ENCODE measurements around the gene LCE2A.
A peak's percentile ranks its signal among the peaks of the same experiment; 100 is the strongest.
"Not testable (repeated sequence)": the region's sequence is repeated elsewhere in the genome, so short reads cannot be mapped to it uniquely, and the experiment has no call there.

Gene LCE2A

DNA sequence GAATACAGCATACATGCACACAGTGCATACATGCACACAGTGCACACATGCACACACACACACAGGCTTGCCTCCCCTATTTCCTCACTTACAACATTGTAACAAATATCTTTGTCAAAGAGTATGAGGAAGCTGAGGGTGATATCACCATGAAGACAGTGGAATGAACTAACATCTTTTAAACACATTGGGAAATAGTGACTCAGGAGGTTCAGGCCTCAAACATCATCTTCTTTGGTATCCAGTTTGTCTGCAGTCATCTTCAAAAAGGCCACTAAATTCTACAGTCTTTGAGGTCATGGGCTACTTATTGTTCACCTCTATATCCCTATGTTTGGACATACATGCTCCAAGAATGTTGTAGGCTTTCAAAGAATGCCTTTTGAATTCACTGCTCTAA lies 14.3 kb upstream of the LCE2A start:
- Histone ChIP-seq H3K27ac (ENCODE audit: low read depth, low read length) (no peak overlapping the region), H3K27me3 (ENCODE audit: insufficient read depth, low read length) (no peaks in the 10 kb centered on the region), H3K79me1 (ENCODE audit: low read length) (no peaks in the 10 kb centered on the region), H3K18ac (ENCODE audit: low read length) (no peak overlapping the region), H3K9ac (ENCODE audit: low read length) (no peak overlapping the region), H4K8ac (ENCODE audit: low read depth, low read length) (no peak overlapping the region), H3K4ac (ENCODE audit: low read depth, low read length) (no peak overlapping the region), H3K23ac (ENCODE audit: low read length) (no peak overlapping the region), H2BK120ac (ENCODE audit: insufficient read depth, low read length, poor library complexity) (no peak overlapping the region), H3K4me3 (ENCODE audit: low read depth, low read length) (no peak overlapping the region), H4K91ac (ENCODE audit: low read depth, low read length) (no peak overlapping the region), H3K36me3 (ENCODE audit: control insufficient read depth in 1 of 2, insufficient read depth in 2 of 2, low read length in 2 of 2) (no peaks in the 10 kb centered on the region), H3K4me1 (ENCODE audit: control insufficient read depth in 1 of 2, insufficient read depth in 2 of 2, low read length in 2 of 2) (no peaks in the 10 kb centered on the region), H2BK5ac (ENCODE audit: low read depth, low read length, poor library complexity) (no peak overlapping the region), H4K12ac (ENCODE audit: low read depth, low read length) (no peak overlapping the region), H3K79me2 (ENCODE audit: control insufficient read depth, insufficient read depth, low read length, poor library complexity) (no peaks in the 10 kb centered on the region), H2AFZ (ENCODE audit: insufficient read depth, low read length, poor library complexity) (no peak overlapping the region), H3K4me2 (ENCODE audit: low read length) (no peak overlapping the region), H3K9me3 (ENCODE audit: insufficient read depth, low read depth, low read length) (peaks cover 8% of the 10 kb centered on the region), H2BK12ac (ENCODE audit: low read length) (no peak overlapping the region), H2AK5ac (ENCODE audit: low read length) (no peak overlapping the region), H3K14ac (ENCODE audit: low read length) (no peak overlapping the region)
- DNase-seq = peak in 1 of 2 donors; percentile 66

DNA sequence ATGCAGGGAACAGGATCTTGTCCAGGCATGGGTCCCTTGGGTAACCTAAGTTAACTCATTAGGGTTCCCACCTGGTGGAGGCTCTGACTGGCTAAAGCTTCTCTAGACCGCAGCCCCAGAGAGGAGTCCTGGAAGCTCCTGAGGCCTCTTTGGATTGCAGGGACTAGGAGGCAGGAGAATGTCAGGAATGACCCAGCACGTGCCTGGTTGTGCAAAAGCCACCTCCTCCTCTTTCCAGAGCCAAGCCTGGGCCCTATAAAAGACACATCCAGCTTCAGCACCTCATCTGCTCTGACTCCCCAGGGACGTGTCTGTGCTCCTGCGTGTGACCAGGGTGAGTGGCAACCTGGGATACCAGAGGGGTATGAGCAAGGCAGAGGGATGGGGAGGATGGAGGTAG lies 12.3 kb upstream of the LCE2A start, which contains the start of gene LCE2B:
LCE2B (plus strand) TSS at position 301 of the 400 bp plus-strand sequence. CDS start 721 bp downstream, outside the sequence.
- H2AFZ ChIP-seq (ENCODE audit: insufficient read depth, low read length, poor library complexity); H4K91ac ChIP-seq (ENCODE audit: low read depth, low read length); H3K14ac ChIP-seq (ENCODE audit: low read length); H3K18ac ChIP-seq (ENCODE audit: low read length); H2BK5ac ChIP-seq (ENCODE audit: low read depth, low read length, poor library complexity); H3K36me3 ChIP-seq (ENCODE audit: control insufficient read depth in 1 of 2, insufficient read depth in 2 of 2, low read length in 2 of 2); H3K79me2 ChIP-seq (ENCODE audit: control insufficient read depth, insufficient read depth, low read length, poor library complexity); H3K9me3 ChIP-seq (ENCODE audit: insufficient read depth, low read depth, low read length); H3K4me2 ChIP-seq (ENCODE audit: low read length); H3K23ac ChIP-seq (ENCODE audit: low read length); H4K12ac ChIP-seq (ENCODE audit: low read depth, low read length); H3K27me3 ChIP-seq (ENCODE audit: insufficient read depth, low read length); H3K4me1 ChIP-seq (ENCODE audit: control insufficient read depth in 1 of 2, insufficient read depth in 2 of 2, low read length in 2 of 2); H2AK5ac ChIP-seq (ENCODE audit: low read length); H3K27ac ChIP-seq (ENCODE audit: low read depth, low read length); H2BK120ac ChIP-seq (ENCODE audit: insufficient read depth, low read length, poor library complexity); H3K4ac ChIP-seq (ENCODE audit: low read depth, low read length); H2BK12ac ChIP-seq (ENCODE audit: low read length); H4K8ac ChIP-seq (ENCODE audit: low read depth, low read length); H3K79me1 ChIP-seq (ENCODE audit: low read length); H3K4me3 ChIP-seq (ENCODE audit: low read depth, low read length); H3K9ac ChIP-seq (ENCODE audit: low read length): not testable (repeated sequence)
- WGBS (ENCODE audit: extremely low coverage, insufficient coverage, insufficient read length) = no CpG with 5 or more reads among the region's 4 CpGs
- DNase-seq = peak in 1 of 2 donors; percentile 30

DNA sequence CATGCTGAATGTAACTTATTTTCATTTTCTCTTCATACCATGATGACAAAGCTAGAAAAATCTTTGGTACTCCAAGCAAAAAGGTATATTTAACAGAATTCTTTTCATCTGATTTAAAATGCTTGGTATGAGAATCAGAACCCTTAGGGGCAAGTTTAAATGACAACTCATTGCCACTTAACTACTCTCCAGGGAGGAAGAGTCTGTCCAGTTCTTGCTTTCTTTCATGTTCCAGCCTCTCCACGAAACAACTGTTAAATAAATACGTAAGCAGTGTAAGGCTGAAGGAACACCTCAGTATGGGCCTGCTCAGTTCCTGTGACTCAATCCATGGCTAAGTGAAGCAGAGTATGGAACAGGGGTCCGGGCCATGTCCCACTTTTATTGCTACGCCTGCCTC lies 1.6 kb downstream of the LCE2A start:
- Histone ChIP-seq H3K79me2 (ENCODE audit: control insufficient read depth, insufficient read depth, low read length, poor library complexity) (no peaks in the 10 kb centered on the region), H3K79me1 (ENCODE audit: low read length) (no peaks in the 10 kb centered on the region)

DNA sequence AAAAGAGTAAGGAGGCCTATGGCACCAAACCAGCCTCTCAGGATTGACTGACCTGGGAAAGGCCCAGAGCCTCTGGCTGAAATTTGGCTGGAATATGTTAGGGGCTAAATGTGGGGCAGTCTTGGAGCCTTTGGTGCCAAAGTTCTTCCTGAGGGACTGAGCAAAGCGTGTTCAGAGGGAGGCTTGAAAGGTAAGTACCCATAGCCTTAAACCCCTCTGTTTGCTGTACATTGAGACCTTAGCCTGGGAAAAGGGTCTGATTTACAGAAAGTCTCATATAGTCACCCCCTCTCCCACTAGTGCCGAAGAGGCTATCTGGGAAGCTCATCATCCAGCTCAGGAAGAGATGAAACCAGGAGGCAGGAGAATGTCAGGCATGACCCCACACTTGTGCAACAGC lies 9.7 kb downstream of the LCE2A start, which contains the start of gene LCE4A:
LCE4A (plus strand) TSS at position 301 of the 400 bp plus-strand sequence. CDS start 916 bp downstream, outside the sequence.
- no peak within 1 kb of the TSS for H2BK12ac ChIP-seq (ENCODE audit: low read length)
- H4K12ac ChIP-seq (ENCODE audit: low read depth, low read length) = no peak within 1 kb of the TSS
- H3K79me2 ChIP-seq (ENCODE audit: control insufficient read depth, insufficient read depth, low read length, poor library complexity) = no peaks in the 10 kb centered on the region
- no peak within 1 kb of the TSS for H3K14ac ChIP-seq (ENCODE audit: low read length)
- no peak within 1 kb of the TSS for H3K18ac ChIP-seq (ENCODE audit: low read length)
- no peaks in the 10 kb centered on the region for H3K36me3 ChIP-seq (ENCODE audit: control insufficient read depth in 1 of 2, insufficient read depth in 2 of 2, low read length in 2 of 2)
- H4K91ac ChIP-seq (ENCODE audit: low read depth, low read length) = no peak within 1 kb of the TSS
- no peak within 1 kb of the TSS for H3K27ac ChIP-seq (ENCODE audit: low read depth, low read length)
- H4K8ac ChIP-seq (ENCODE audit: low read depth, low read length) = no peak within 1 kb of the TSS
- peaks cover 21% of the 10 kb centered on the region for H3K9me3 ChIP-seq (ENCODE audit: insufficient read depth, low read depth, low read length)
- no peaks in the 10 kb centered on the region for H3K4me1 ChIP-seq (ENCODE audit: control insufficient read depth in 1 of 2, insufficient read depth in 2 of 2, low read length in 2 of 2)
- DNase-seq = no peak
- no peak within 1 kb of the TSS for H3K4me2 ChIP-seq (ENCODE audit: low read length)
- no peaks in the 10 kb centered on the region for H3K27me3 ChIP-seq (ENCODE audit: insufficient read depth, low read length)
- H3K4me3 ChIP-seq (ENCODE audit: low read depth, low read length) = no peak within 1 kb of the TSS
- no peak within 1 kb of the TSS for H2BK5ac ChIP-seq (ENCODE audit: low read depth, low read length, poor library complexity)
- no peak within 1 kb of the TSS for H2AFZ ChIP-seq (ENCODE audit: insufficient read depth, low read length, poor library complexity)
- WGBS (ENCODE audit: extremely low coverage, insufficient coverage, insufficient read length) = no CpG with 5 or more reads among the region's 2 CpGs
- no peaks in the 10 kb centered on the region for H3K79me1 ChIP-seq (ENCODE audit: low read length)
- H2AK5ac ChIP-seq (ENCODE audit: low read length) = no peak within 1 kb of the TSS
- H2BK120ac ChIP-seq (ENCODE audit: insufficient read depth, low read length, poor library complexity) = no peak within 1 kb of the TSS
- H3K9ac ChIP-seq (ENCODE audit: low read length) = no peak within 1 kb of the TSS
- no peak within 1 kb of the TSS for H3K4ac ChIP-seq (ENCODE audit: low read depth, low read length)
- no peak within 1 kb of the TSS for H3K23ac ChIP-seq (ENCODE audit: low read length)

More for the DNA sequence above, 1.6 kb downstream of the LCE2A start:
- no peak overlapping the region for H2AFZ ChIP-seq (ENCODE audit: insufficient read depth, low read length, poor library complexity)
- H3K23ac ChIP-seq (ENCODE audit: low read length) = no peak overlapping the region
- no peak overlapping the region for H2AK5ac ChIP-seq (ENCODE audit: low read length)
- H3K9me3 ChIP-seq (ENCODE audit: insufficient read depth, low read depth, low read length) = peaks cover 20% of the 10 kb centered on the region
- no peak overlapping the region for H2BK5ac ChIP-seq (ENCODE audit: low read depth, low read length, poor library complexity)
- no peak overlapping the region for H4K91ac ChIP-seq (ENCODE audit: low read depth, low read length)
- H3K4ac ChIP-seq (ENCODE audit: low read depth, low read length) = no peak overlapping the region
- H3K4me3 ChIP-seq (ENCODE audit: low read depth, low read length) = no peak overlapping the region
- no peak overlapping the region for H3K14ac ChIP-seq (ENCODE audit: low read length)
- peak; percentile 49 to 82 for DNase-seq
- H3K9ac ChIP-seq (ENCODE audit: low read length) = no peak overlapping the region
- no CpG with 5 or more reads among the region's 4 CpGs for WGBS (ENCODE audit: extremely low coverage, insufficient coverage, insufficient read length)
- H3K4me2 ChIP-seq (ENCODE audit: low read length) = no peak overlapping the region
- H2BK12ac ChIP-seq (ENCODE audit: low read length) = no peak overlapping the region
- H3K4me1 ChIP-seq (ENCODE audit: control insufficient read depth in 1 of 2, insufficient read depth in 2 of 2, low read length in 2 of 2) = no peaks in the 10 kb centered on the region
- H3K18ac ChIP-seq (ENCODE audit: low read length) = no peak overlapping the region
- no peaks in the 10 kb centered on the region for H3K36me3 ChIP-seq (ENCODE audit: control insufficient read depth in 1 of 2, insufficient read depth in 2 of 2, low read length in 2 of 2)
- H2BK120ac ChIP-seq (ENCODE audit: insufficient read depth, low read length, poor library complexity) = no peak overlapping the region
- H3K27ac ChIP-seq (ENCODE audit: low read depth, low read length) = no peak overlapping the region
- H4K8ac ChIP-seq (ENCODE audit: low read depth, low read length) = no peak overlapping the region
- no peaks in the 10 kb centered on the region for H3K27me3 ChIP-seq (ENCODE audit: insufficient read depth, low read length)
- H4K12ac ChIP-seq (ENCODE audit: low read depth, low read length) = no peak overlapping the region

Data from trophoblast cell (in vitro differentiated cells and primary cell).